Measurements from ENCODE around the gene LMF1. TPM values are rescaled to one million over a fixed set of nuclear protein-coding genes. Genes with fewer than 3 reads are reported as not detected.

The LMF1 gene
- total RNA-seq, 1 donor from 2014 or later: 26.9 TPM

- Histone ChIP-seq H3K27me3 (no peaks in the 10 kb centered on the region), H3K36me3 (peaks cover 6 to 21% of the 10 kb centered on the region in 2 donors), H3K4me1 (no peaks in the 10 kb centered on the region), H3K27ac (no peak overlapping the region), H3K9me3 (peaks cover 12 to 22% of the 10 kb centered on the region in 2 donors), H3K4me3 (no peak overlapping the region)
- no peak for DNase-seq (ENCODE audit: low spot score in 2 of 2)
- intact Hi-C loops (cut with DNase I): no loop called here
- TF ChIP-seq CTCF (IDR thresholded peaks at IDR 0.05): no peak
Measured at GRCh38 chr16:881219-882097, 89.3 kb downstream of the LMF1 start.

- intact Hi-C loops (cut with DNase I): no loop called here
- no peak for TF ChIP-seq CTCF (IDR thresholded peaks at IDR 0.05)
- DNase-seq (ENCODE audit: low spot score in 2 of 2): no peak
- peaks cover 12 to 17% of the 10 kb centered on the region in 2 donors for H3K9me3 ChIP-seq
- H3K36me3 ChIP-seq: peaks cover 6 to 21% of the 10 kb centered on the region in 2 donors
- no peaks in the 10 kb centered on the region for H3K4me1 ChIP-seq
- no peak overlapping the region for H3K27ac ChIP-seq
- H3K4me3 ChIP-seq: no peak overlapping the region
- H3K27me3 ChIP-seq: no peaks in the 10 kb centered on the region
Measured at GRCh38 chr16:880471-881171, 90.2 kb downstream of the LMF1 start.

GRCh38 chr16:879986-880385 lies 90.8 kb downstream of the LMF1 start:
- peaks cover 6 to 19% of the 10 kb centered on the region in 2 donors for H3K36me3 ChIP-seq
- no peak overlapping the region for H3K4me3 ChIP-seq
- H3K27ac ChIP-seq: no peak overlapping the region
- TF ChIP-seq CTCF (IDR thresholded peaks at IDR 0.05): no peak
- H3K9me3 ChIP-seq: peaks cover 12% of the 10 kb centered on the region in 2 donors
- H3K4me1 ChIP-seq: no peaks in the 10 kb centered on the region
- intact Hi-C loops (cut with DNase I): no loop called here
- H3K27me3 ChIP-seq: no peaks in the 10 kb centered on the region
- no peak for DNase-seq (ENCODE audit: low spot score in 2 of 2)

DNA sequence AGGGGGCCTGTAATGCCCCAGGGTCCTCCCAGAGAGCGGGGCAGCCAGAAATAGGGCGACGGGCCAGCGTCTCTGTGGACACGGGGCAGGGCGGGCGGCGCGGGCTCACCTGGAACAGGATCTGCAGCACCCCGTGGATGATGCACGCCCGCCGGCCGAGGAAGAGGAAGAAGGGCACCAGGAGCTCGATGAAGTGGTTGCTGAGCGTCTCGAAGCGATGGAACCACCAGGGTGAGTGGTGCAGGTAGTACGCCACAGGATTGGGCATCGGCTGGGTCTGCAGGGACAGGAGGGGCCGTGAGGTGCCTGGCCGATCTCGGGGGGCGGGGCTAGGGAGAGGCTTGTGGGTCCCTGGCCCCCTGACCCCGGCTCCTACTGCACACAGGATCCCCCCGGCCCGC lies 91.3 kb downstream of the LMF1 start:
- peaks cover 7 to 8% of the 10 kb centered on the region in 2 donors for H3K9me3 ChIP-seq
- no peak for TF ChIP-seq CTCF (IDR thresholded peaks at IDR 0.05)
- no peak for DNase-seq (ENCODE audit: low spot score in 2 of 2)
- H3K4me1 ChIP-seq: no peaks in the 10 kb centered on the region
- H3K27me3 ChIP-seq: no peaks in the 10 kb centered on the region
- no peak overlapping the region for H3K4me3 ChIP-seq
- no peak overlapping the region for H3K27ac ChIP-seq
- peaks cover 2 to 20% of the 10 kb centered on the region in 2 donors for H3K36me3 ChIP-seq
- intact Hi-C loops (cut with DNase I): no loop called here

GRCh38 chr16:878886-879285 lies 91.9 kb downstream of the LMF1 start:
- no peak overlapping the region for H3K4me3 ChIP-seq
- H3K9me3 ChIP-seq: peaks cover 1 to 2% of the 10 kb centered on the region in 2 donors
- peaks cover 0 to 19% of the 10 kb centered on the region in 2 donors for H3K36me3 ChIP-seq
- H3K4me1 ChIP-seq: no peaks in the 10 kb centered on the region
- no peaks in the 10 kb centered on the region for H3K27me3 ChIP-seq
- H3K27ac ChIP-seq: no peak overlapping the region
- DNase-seq (ENCODE audit: low spot score in 2 of 2): no peak
- TF ChIP-seq CTCF (IDR thresholded peaks at IDR 0.05): no peak
- intact Hi-C loops (cut with DNase I): no loop called here

Data from ascending aorta (tissue), 2 donors.